OCI-LY7 (cell line): ENCODE results near the gene REC8. TPM values are rescaled to one million over a fixed set of nuclear protein-coding genes. Genes with fewer than 3 reads are reported as not detected.
A peak's percentile ranks its signal among the peaks of the same experiment; 100 is the strongest.

Experiments used
- BruUV-seq: library from RNA; stranded (reverse); fragments of 400-500 nt; replicated peaks from 2 replicates; lab custom pipeline; 2021; lab: Mats Ljungman, UMichigan
- CTCF ChIA-PET: fragments of 300-600 bp; sonication (Branson Sonifier 250); formaldehyde crosslinking; loops from one replicate; lab custom pipeline; 2022; ENCODE audit warnings: antibody characterized with exemption; ENCODE audit not compliant: unreplicated experiment; lab: Charles Lee
- POLR2A ChIA-PET: fragments of 300-600 bp; sonication (Branson Sonifier 250); formaldehyde crosslinking; loops from one replicate; lab custom pipeline; 2022; ENCODE audit warnings: antibody characterized with exemption; lab: Charles Lee
- DNase-seq: peaks from one replicate; pipeline ENCODE4 v3.0.0-alpha.2; 2015; ENCODE audit warnings: low spot score
- H2AFZ ChIP-seq: fragments of 200-600 bp; sonication (generic), shearing (Covaris generic); 2 replicates; pipeline ENCODE4 v1.6.1; 2014; ENCODE audit warnings: mild to moderate bottlenecking, antibody characterized with exemption, low read length, moderate library complexity
- H3K27ac ChIP-seq: fragments of 200-600 bp; sonication (generic); 2 replicates; pipeline ENCODE4 v1.5.1; 2014; ENCODE audit warnings: mixed run types, low read depth, mild to moderate bottlenecking, moderate library complexity, low read length, inconsistent platforms; ENCODE audit not compliant: poor library complexity, severe bottlenecking
- H3K36me3 ChIP-seq: fragments of 200-600 bp; sonication (generic); 2 replicates; pipeline ENCODE4 v1.6.1; 2014; ENCODE audit warnings: mild to moderate bottlenecking, antibody characterized with exemption, low read length, moderate library complexity, mixed read lengths; ENCODE audit not compliant: insufficient read depth
- H3K4me1 ChIP-seq: fragments of 200-600 bp; sonication (generic); 2 replicates; pipeline ENCODE4 v1.5.1; 2014; ENCODE audit warnings: mild to moderate bottlenecking, low read length; ENCODE audit not compliant: insufficient read depth, poor library complexity, severe bottlenecking
- H3K4me2 ChIP-seq: fragments of 200-600 bp; sonication (generic); 2 replicates; pipeline ENCODE4 v1.6.1; 2014; ENCODE audit warnings: mild to moderate bottlenecking, low read length
- H3K4me3 ChIP-seq: fragments of 200-600 bp; sonication (generic); 2 replicates; pipeline ENCODE4 v1.5.1; 2014; ENCODE audit warnings: mild to moderate bottlenecking, low read depth, low read length; ENCODE audit not compliant: poor library complexity, severe bottlenecking
- H3K79me2 ChIP-seq: fragments of 200-600 bp; sonication (generic); 2 replicates; pipeline ENCODE4 v1.6.1; 2016; ENCODE audit warnings: low read depth, mild to moderate bottlenecking, low read length, moderate library complexity, mixed read lengths; ENCODE audit not compliant: insufficient read depth
- H3K9me2 ChIP-seq: fragments of 200-600 bp; sonication (generic); 2 replicates; pipeline ENCODE4 v1.6.1; 2016; ENCODE audit warnings: mild to moderate bottlenecking, low read length, mixed read lengths; ENCODE audit not compliant: insufficient read depth
- H3K9me3 ChIP-seq: fragments of 200-600 bp; sonication (generic); 2 replicates; pipeline ENCODE4 v1.6.1; 2014; ENCODE audit warnings: mild to moderate bottlenecking, mixed run types, low read length, mixed read lengths
- H4K20me1 ChIP-seq: fragments of 200-600 bp; sonication (generic); 2 replicates; pipeline ENCODE4 v1.6.1; 2014; ENCODE audit warnings: mild to moderate bottlenecking, antibody characterized with exemption, low read length, moderate library complexity, mixed read lengths; ENCODE audit not compliant: insufficient read depth
- CTCF ChIP-seq: fragments of 200-600 bp; sonication (generic); conservative IDR thresholded peaks from 2 replicates; pipeline ENCODE4 v1.5.1; 2014; ENCODE audit warnings: mild to moderate bottlenecking, antibody characterized with exemption, low read length, moderate library complexity, mixed read lengths
- EZH2phosphoT487 ChIP-seq: fragments of 200-600 bp; sonication (generic); IDR thresholded peaks from 2 replicates; pipeline ENCODE4 v1.6.1; 2018; ENCODE audit warnings: low read depth, borderline replicate concordance, mild to moderate bottlenecking, mixed run types, antibody characterized with exemption, low read length, moderate library complexity, mixed read lengths
- intact Hi-C: fragments of 100-400 bp; cut with micrococcal nuclease; formaldehyde crosslinking; loops from one replicate; pipeline ENCODE4 v1.10.0; 2022; ENCODE audit not compliant: unreplicated experiment
- total RNA-seq, 2 experiments: library from RNA; depleted of rRNA in 1 of 2; stranded (reverse); fragments of >200 nt in 1 of 2; shearing (Covaris generic) in 1 of 2; gene quantifications; 2 replicates each; pipeline ENCODE4 v1.2.3, GENCODE V29; 2014 to 2022

REC8 gene
- total RNA-seq, 2 experiments from 2014 or later, result 9.8 to 14.2 TPM

GRCh38 chr14:24189460-24189859 lies 17.6 kb downstream of the REC8 start:
- no peak for DNase-seq
- TF ChIP-seq CTCF, result no peak
- TF ChIP-seq EZH2phosphoT487, result no peak
- Histone ChIP-seq H3K4me3 (peak overlapping the region; percentile 85), H3K36me3 (peaks cover 55% of the 10 kb centered on the region), H3K27ac (peak overlapping the region; percentile 26), H3K79me2 (peaks cover 13% of the 10 kb centered on the region; the same call in 1 of the 2 replicates), H3K9me2 (no peaks in the 10 kb centered on the region), H3K4me2 (peak overlapping the region; percentile 93), H2AFZ (peak overlapping the region; percentile 19; the same call in 1 of the 2 replicates), H3K4me1 (peaks cover 22% of the 10 kb centered on the region), H3K9me3 (no peaks in the 10 kb centered on the region), H4K20me1 (no peaks in the 10 kb centered on the region)
- no TSS peak for BruUV-seq
- intact Hi-C loops, result loop anchor here (2.0 kb wide), 3 partner anchors 29 to 53 kb away; partner anchors contain the start of genes EMC9, IRF9 and TINF2
- CTCF ChIA-PET, result no interaction called here
- POLR2A ChIA-PET, result interaction anchor here (1.5 kb wide), 1 partner anchor 28 kb away, joined by 5 read pairs; the partner anchor contains the start of gene IRF9

- H3K36me3 ChIP-seq, result peaks cover 45% of the 10 kb centered on the region
- intact Hi-C loops, result no loop called here
These were observed 18.5 kb downstream of the REC8 start for GRCh38 chr14:24190416-24190815.

More at GRCh38 chr14:24190416-24190815, 18.5 kb downstream of the REC8 start:
- TF ChIP-seq CTCF (no peak), EZH2phosphoT487 (no peak)
- H2AFZ ChIP-seq, result no peak overlapping the region
- H3K27ac ChIP-seq, result no peak overlapping the region
- no peak overlapping the region for H3K4me3 ChIP-seq
- no peak for DNase-seq
- H3K9me3 ChIP-seq, result no peaks in the 10 kb centered on the region
- H3K4me1 ChIP-seq, result peaks cover 29% of the 10 kb centered on the region
- H3K4me2 ChIP-seq, result no peak overlapping the region
- H3K9me2 ChIP-seq, result no peaks in the 10 kb centered on the region
- no peaks in the 10 kb centered on the region for H4K20me1 ChIP-seq
- no TSS peak for BruUV-seq
- ChIA-PET CTCF (no interaction called here), POLR2A (interaction anchor here (1.5 kb wide), 1 partner anchor 29 kb away, joined by 5 read pairs; the partner anchor contains the start of gene IRF9)
- H3K79me2 ChIP-seq, result peaks cover 16% of the 10 kb centered on the region; the same call in 1 of the 2 replicates
